Osteocyte (in vitro differentiated cells): ENCODE data around the gene WNK3. TPM values are rescaled to one million over a fixed set of nuclear protein-coding genes. Genes with fewer than 3 reads are reported as not detected.
"Not testable (repeated sequence)": the region's sequence is repeated elsewhere in the genome, so short reads cannot be mapped to it uniquely, and the experiment has no call there.

Experiments
- DNase-seq: peaks from one replicate; pipeline ENCODE4 v3.0.0; 2021; ENCODE audit warnings: mixed read lengths; ENCODE audit not compliant: unreplicated experiment; ENCODE audit errors: extremely low spot score
- H3K27ac Mint-ChIP-seq: one replicate; pipeline ENCODE4 v1.8.0; 2021; ENCODE audit warnings: mild to moderate bottlenecking, mixed read lengths; ENCODE audit not compliant: unreplicated experiment
- H3K27me3 Mint-ChIP-seq: one replicate; pipeline ENCODE4 v1.8.0; 2021; ENCODE audit warnings: mixed read lengths; ENCODE audit not compliant: unreplicated experiment
- H3K36me3 Mint-ChIP-seq: one replicate; pipeline ENCODE4 v1.8.0; 2021; ENCODE audit warnings: mixed read lengths; ENCODE audit not compliant: unreplicated experiment
- H3K4me1 Mint-ChIP-seq: one replicate; pipeline ENCODE4 v1.8.0; 2021; ENCODE audit warnings: mixed read lengths; ENCODE audit not compliant: unreplicated experiment
- H3K4me3 Mint-ChIP-seq: one replicate; pipeline ENCODE4 v1.8.0; 2021; ENCODE audit warnings: mild to moderate bottlenecking, moderate library complexity, mixed read lengths; ENCODE audit not compliant: unreplicated experiment
- H3K9me3 Mint-ChIP-seq: one replicate; pipeline ENCODE4 v1.8.0; 2021; ENCODE audit warnings: mixed read lengths; ENCODE audit not compliant: unreplicated experiment
- CTCF ChIP-seq: fragments of 200-600 bp; sonication (generic); IDR thresholded peaks from 2 replicates; pipeline ENCODE4 v1.5.0; 2021; ENCODE audit warnings: antibody characterized with exemption, mild to moderate bottlenecking, moderate library complexity
- total RNA-seq: library from RNA; stranded (reverse); gene quantifications from 2 replicates; pipeline ENCODE4 v1.2.1, GENCODE V29; 2021

Gene WNK3
- total RNA-seq, 1 donor from 2014 or later: 3.9 TPM

DNA sequence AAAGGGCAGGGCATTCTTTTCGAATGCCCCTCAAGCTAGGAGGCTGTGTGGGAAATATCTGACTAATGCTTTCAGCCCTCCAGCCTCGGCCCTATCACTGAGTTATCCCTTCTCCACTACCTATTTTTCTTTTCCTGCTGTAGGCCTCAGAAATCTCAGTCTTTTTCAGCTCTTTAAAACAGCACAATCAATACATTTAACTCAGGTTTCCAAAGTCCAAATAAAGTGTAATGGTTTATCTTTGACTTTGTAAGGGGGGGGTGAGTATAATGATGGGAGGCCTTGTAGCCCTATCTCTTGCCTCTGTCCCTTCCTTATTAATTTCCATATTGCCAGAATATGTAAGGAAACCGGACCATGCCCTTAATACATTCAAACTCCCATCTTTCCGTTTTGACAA, 1.6 kb upstream of the WNK3 start:
- peaks cover 6% of the 10 kb centered on the region for H3K27me3 Mint-ChIP-seq
- DNase-seq: no peak
- peak overlapping the region; percentile 98 for H3K27ac Mint-ChIP-seq
- H3K4me1 Mint-ChIP-seq: peaks cover 15% of the 10 kb centered on the region
- H3K36me3 Mint-ChIP-seq: no peaks in the 10 kb centered on the region
- TF ChIP-seq CTCF: no peak
- no peaks in the 10 kb centered on the region for H3K9me3 Mint-ChIP-seq
- H3K4me3 Mint-ChIP-seq: peak overlapping the region; percentile 92

DNA sequence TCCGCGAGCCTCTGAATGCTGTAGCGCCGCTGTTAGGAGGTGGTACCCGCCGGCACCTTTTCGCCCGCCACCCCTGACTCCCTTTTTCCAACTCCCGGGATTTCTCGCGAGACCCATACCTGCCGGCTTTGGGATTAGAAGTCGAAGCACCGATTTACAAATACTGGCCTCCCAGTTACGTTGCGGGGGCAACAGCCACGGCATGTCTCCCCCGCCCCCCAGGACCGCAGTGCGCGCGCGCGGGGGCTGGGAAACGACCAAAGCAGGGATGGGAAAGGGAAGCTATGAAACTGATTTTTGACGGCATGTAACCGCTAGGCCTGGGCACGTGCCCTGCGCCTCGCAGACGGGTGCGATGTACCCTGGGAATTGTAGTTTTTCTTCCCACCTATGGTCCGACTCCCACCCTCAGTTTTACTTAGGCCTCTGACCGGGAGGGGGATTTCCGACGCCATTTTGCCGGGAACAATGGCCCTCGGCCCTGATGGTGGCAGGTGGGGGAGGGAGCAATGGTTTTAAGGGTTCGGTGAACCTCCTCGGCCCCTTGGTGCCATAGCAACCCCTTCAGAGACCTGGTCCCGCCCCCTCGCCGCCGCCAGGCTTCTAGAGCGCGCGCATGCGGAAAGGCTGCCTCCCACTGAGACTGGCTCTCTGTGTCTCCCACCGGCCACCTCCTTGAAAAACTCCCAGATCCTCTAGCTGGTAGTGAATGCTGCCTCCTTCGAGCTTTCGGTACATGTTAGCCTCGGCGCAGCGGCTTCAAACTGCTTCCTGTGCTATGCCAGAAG, 772 bp upstream of the WNK3 start:
- Mint-ChIP-seq H3K9me3 (no peaks in the 10 kb centered on the region), H3K4me3 (peak overlapping the region; percentile 92), H3K27ac (peak overlapping the region; percentile 98), H3K27me3 (peaks cover 6% of the 10 kb centered on the region), H3K36me3 (no peaks in the 10 kb centered on the region), H3K4me1 (peaks cover 15% of the 10 kb centered on the region)
- peak; percentile 90 for DNase-seq
- TF ChIP-seq CTCF: no peak

- no peak for DNase-seq
- H3K4me3 Mint-ChIP-seq: no peak overlapping the region
- H3K9me3 Mint-ChIP-seq: peaks cover 5% of the 10 kb centered on the region
- no peaks in the 10 kb centered on the region for H3K27me3 Mint-ChIP-seq
- H3K36me3 Mint-ChIP-seq: no peaks in the 10 kb centered on the region
- H3K27ac Mint-ChIP-seq: no peak overlapping the region
- no peak for TF ChIP-seq CTCF
- H3K4me1 Mint-ChIP-seq: peaks cover 12% of the 10 kb centered on the region
Measured at GRCh38 chrX:54352677-54353076, 5.2 kb downstream of the WNK3 start.

DNA sequence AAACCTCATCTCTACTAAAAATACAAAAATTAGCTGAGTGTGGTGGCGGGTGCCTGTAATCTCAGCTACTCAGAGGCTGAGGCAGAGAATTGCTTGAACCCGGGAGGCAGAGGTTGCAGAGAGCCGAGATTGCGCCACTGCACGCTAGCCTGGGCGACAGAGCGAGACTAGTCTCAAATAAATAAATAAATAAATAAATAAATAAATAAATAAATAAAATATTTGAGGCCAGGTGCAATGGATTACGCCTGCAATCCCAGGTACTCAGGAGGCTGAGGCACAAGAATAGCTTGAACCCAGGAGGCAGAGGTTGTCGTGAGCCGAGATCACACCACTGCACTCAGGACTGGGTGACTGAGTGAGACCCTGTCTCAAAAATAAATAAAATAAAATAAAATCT, 20.5 kb downstream of the WNK3 start:
- H3K27me3 Mint-ChIP-seq, H3K4me1 Mint-ChIP-seq, DNase-seq, H3K27ac Mint-ChIP-seq, H3K9me3 Mint-ChIP-seq, H3K36me3 Mint-ChIP-seq, H3K4me3 Mint-ChIP-seq: not testable (repeated sequence)

DNA sequence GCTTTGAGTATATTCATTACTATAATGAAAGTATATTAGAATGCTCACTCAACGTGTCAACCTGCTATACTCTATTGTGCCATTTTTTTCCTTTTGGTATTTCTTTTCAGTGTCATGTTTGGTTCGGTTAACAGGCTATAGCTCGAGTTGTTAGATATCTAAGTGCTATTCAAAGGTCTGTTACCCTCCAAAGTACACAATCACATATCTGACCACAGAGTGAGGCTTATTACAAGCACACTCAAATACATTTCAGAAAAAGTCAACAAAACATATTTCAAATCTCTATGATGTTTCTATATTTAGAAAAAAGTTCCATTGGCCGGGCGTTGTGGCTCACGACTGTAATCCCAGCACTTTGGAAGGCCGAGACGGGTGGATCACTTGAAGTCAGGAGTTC, 32.8 kb downstream of the WNK3 start:
- Mint-ChIP-seq H3K4me1 (no peaks in the 10 kb centered on the region), H3K9me3 (no peaks in the 10 kb centered on the region)
- no peak for DNase-seq

More for the DNA sequence above, 32.8 kb downstream of the WNK3 start:
- Mint-ChIP-seq H3K27ac (no peak overlapping the region), H3K4me3 (no peak overlapping the region), H3K36me3 (no peaks in the 10 kb centered on the region), H3K27me3 (no peaks in the 10 kb centered on the region)
- TF ChIP-seq CTCF: no peak
